ENCODE measurements around the gene IGSF5. TPM values are rescaled to one million over a fixed set of nuclear protein-coding genes. Genes with fewer than 3 reads are reported as not detected.

The IGSF5 gene
- total RNA-seq = not detected in 2 replicates

DNA sequence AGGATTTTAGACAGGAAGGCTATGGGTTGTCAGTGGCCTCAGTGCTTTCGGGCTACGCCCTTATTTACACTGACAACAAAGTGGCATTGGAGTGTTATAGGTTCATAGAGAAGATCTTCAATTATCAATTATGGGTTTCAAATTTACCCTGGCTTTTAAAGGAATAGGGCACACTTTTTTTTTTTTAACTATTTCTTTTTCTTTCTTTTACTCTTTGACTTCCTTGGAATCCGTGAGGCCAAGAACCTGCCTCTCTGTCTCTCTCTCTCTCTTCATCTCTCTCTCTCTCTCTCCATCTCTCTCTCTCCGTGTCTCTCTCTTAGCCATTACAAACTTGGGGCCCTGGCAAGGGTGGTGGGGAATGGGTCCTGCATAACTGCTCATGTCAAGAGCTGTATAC is at the start of gene IGSF5:
IGSF5 (plus strand) TSS at position 301 of the 400 bp plus-strand sequence. CDS start 327 bp downstream, outside the sequence.

Other genes with a start within 250 kb of the IGSF5 start
- not detected in 2 replicates for gene B3GALT5, start 132.2 kb upstream of the IGSF5 start, total RNA-seq
- not detected in 2 replicates for gene PCP4, start 122.3 kb downstream of the IGSF5 start, total RNA-seq

All from dermis lymphatic vessel endothelial cell (primary cell).